Stimulated activated CD4-positive, alpha-beta T cell treated with anti-CD3 and anti-CD28 coated beads, Interleukin-4, amount 100 ng/mL, for 48 hours (primary cell): ENCODE results near the gene IPP.
"Not testable (repeated sequence)": the region's sequence is repeated elsewhere in the genome, so short reads cannot be mapped to it uniquely, and the experiment has no call there.

Experiments used
- DNase-seq, 2 donors: peaks; one replicate each; pipeline ENCODE4 v3.0.0-alpha.2; 2020; ENCODE audit warnings: low read depth in 2 of 2

IPP gene

GRCh38 chr1:45750298-45751038, at the start of gene IPP:
IPP (minus strand) TSS chr1:45750653; CDS start chr1:45746411, 4,242 bp downstream.
- peak; percentile 93 to 96 for DNase-seq

- DNase-seq = no peak
Measured at GRCh38 chr1:45796946-45797345, 46.5 kb upstream of the IPP start.

- DNase-seq = no peak
Measured at GRCh38 chr1:45796381-45796780, 45.9 kb upstream of the IPP start.

- no peak for DNase-seq
Measured at GRCh38 chr1:45793942-45794604, 43.6 kb upstream of the IPP start.

GRCh38 chr1:45792744-45793143, 42.3 kb upstream of the IPP start:
- no peak for DNase-seq

- DNase-seq = no peak
Measured at GRCh38 chr1:45789601-45790000, 39.1 kb upstream of the IPP start.

GRCh38 chr1:45787905-45788304, 37.5 kb upstream of the IPP start:
- DNase-seq = no peak

- DNase-seq = no peak
Measured at GRCh38 chr1:45785583-45785982, 35.1 kb upstream of the IPP start.

- DNase-seq = no peak
Measured at GRCh38 chr1:45775794-45776193, 25.3 kb upstream of the IPP start.

- DNase-seq = no peak
Measured at GRCh38 chr1:45772971-45773370, 22.5 kb upstream of the IPP start.

- no peak for DNase-seq
Measured at GRCh38 chr1:45769261-45769932, 18.9 kb upstream of the IPP start.

GRCh38 chr1:45767035-45767434, 16.6 kb upstream of the IPP start:
- no peak for DNase-seq

- no peak for DNase-seq
Measured at GRCh38 chr1:45765999-45766792, 15.7 kb upstream of the IPP start.

- no peak for DNase-seq
Measured at GRCh38 chr1:45762291-45762690, 11.8 kb upstream of the IPP start.

- DNase-seq = no peak
Measured at GRCh38 chr1:45755697-45756096, 5.2 kb upstream of the IPP start.

- DNase-seq = no peak
Measured at GRCh38 chr1:45753248-45754037, 3.0 kb upstream of the IPP start.

GRCh38 chr1:45752441-45753052, 2.1 kb upstream of the IPP start:
- DNase-seq = no peak

- DNase-seq = no peak
Measured at GRCh38 chr1:45752014-45752413, 1.6 kb upstream of the IPP start.

- not testable (repeated sequence) for DNase-seq
Measured at GRCh38 chr1:45751039-45751838, 786 bp upstream of the IPP start.

GRCh38 chr1:45746922-45747321, 3.5 kb downstream of the IPP start:
- no peak for DNase-seq
